ENCODE results near the gene FOSL1.

FOSL1 gene

DNA sequence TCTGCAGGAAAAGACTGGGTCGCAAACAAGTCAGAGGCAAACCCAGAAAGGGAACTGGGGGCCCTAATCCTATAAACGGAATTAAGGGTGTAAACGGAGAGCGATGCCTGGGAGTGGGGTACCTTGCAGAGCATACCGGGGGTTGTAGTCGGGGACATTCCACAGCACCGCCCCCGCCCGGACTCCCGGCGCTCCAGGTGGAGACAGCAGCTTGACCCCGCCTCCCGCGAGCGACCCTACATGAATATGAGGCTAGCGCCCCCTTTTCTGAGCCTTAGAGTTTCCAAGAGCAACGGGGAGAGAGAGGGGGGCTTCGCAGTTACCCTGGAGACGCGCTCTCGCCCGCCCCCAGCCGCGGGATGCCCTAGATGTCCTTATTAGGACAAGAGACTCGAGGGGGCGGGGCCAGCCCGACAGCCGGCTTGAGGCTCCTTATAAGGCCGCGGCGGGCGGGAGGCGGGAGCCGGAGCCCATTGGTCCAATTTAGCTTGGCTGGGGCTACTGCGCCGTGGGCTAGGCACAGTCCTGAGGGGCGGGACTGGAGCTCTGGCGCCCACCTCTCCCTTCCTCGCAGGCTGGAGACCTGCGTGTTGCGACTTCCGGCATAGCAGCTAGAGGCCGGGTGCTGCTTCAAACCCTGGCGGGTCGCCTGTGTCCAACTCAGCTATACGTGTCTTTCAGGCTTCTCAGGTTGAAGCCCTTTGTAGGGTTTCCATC lies 40.9 kb downstream of the FOSL1 start:
- peak overlapping the region; percentile 97 for H3K9ac ChIP-seq (ENCODE audit: low read length)
- no peaks in the 10 kb centered on the region for H3K27me3 ChIP-seq (ENCODE audit: low read length)
- no peaks in the 10 kb centered on the region for H3K9me2 ChIP-seq (replicated peaks; ENCODE audit: insufficient read depth, low read length)
- peak overlapping the region; percentile 65 for H3K4me3 ChIP-seq (ENCODE audit: insufficient read depth, low read length, poor library complexity, severe bottlenecking)
- H3K36me3 ChIP-seq (ENCODE audit: low read length) = peaks cover 23% of the 10 kb centered on the region
- H2AFZ ChIP-seq (ENCODE audit: low read depth, low read length, severe bottlenecking) = peak overlapping the region; percentile 21
- H3K27ac ChIP-seq (ENCODE audit: low read depth, low read length) = peak overlapping the region; percentile 90
- peaks cover 45% of the 10 kb centered on the region for H3K79me2 ChIP-seq (ENCODE audit: insufficient read depth, low read length)
- no peak for TF ChIP-seq CTCF (IDR thresholded peaks at IDR 0.05; ENCODE audit: insufficient read depth, low read length, poor library complexity, severe bottlenecking)
- no peak for TF ChIP-seq EZH2phosphoT487 (conservative IDR thresholded peaks at IDR 0.05; ENCODE audit: low read length)
- peaks cover 16% of the 10 kb centered on the region for H4K20me1 ChIP-seq (ENCODE audit: low read depth, low read length)
- H3F3A ChIP-seq (ENCODE audit: insufficient read depth) = peaks cover 16% of the 10 kb centered on the region
- peak overlapping the region; percentile 94 for H3K4me2 ChIP-seq (ENCODE audit: low read depth, low read length, poor library complexity, severe bottlenecking)
- H3K9me3 ChIP-seq (ENCODE audit: insufficient read depth, low read length) = no peaks in the 10 kb centered on the region

GRCh38 chr11:65858681-65859087 lies 41.5 kb downstream of the FOSL1 start:
- Histone ChIP-seq H4K20me1 (ENCODE audit: low read depth, low read length) (peaks cover 16% of the 10 kb centered on the region), H3K4me3 (ENCODE audit: insufficient read depth, low read length, poor library complexity, severe bottlenecking) (peak overlapping the region; percentile 65), H3K9me2 (replicated peaks; ENCODE audit: insufficient read depth, low read length) (no peaks in the 10 kb centered on the region), H2AFZ (ENCODE audit: low read depth, low read length, severe bottlenecking) (peak overlapping the region; percentile 42), H3K27me3 (ENCODE audit: low read length) (no peaks in the 10 kb centered on the region), H3F3A (ENCODE audit: insufficient read depth) (peaks cover 21% of the 10 kb centered on the region), H3K27ac (ENCODE audit: low read depth, low read length) (peak overlapping the region; percentile 90), H3K4me2 (ENCODE audit: low read depth, low read length, poor library complexity, severe bottlenecking) (peak overlapping the region; percentile 94), H3K36me3 (ENCODE audit: low read length) (peaks cover 24% of the 10 kb centered on the region), H3K79me2 (ENCODE audit: insufficient read depth, low read length) (peaks cover 45% of the 10 kb centered on the region), H3K9ac (ENCODE audit: low read length) (peak overlapping the region; percentile 97), H3K9me3 (ENCODE audit: insufficient read depth, low read length) (no peaks in the 10 kb centered on the region)
- no peak for TF ChIP-seq EZH2phosphoT487 (conservative IDR thresholded peaks at IDR 0.05; ENCODE audit: low read length)
- no peak for TF ChIP-seq CTCF (IDR thresholded peaks at IDR 0.05; ENCODE audit: insufficient read depth, low read length, poor library complexity, severe bottlenecking)

DNA sequence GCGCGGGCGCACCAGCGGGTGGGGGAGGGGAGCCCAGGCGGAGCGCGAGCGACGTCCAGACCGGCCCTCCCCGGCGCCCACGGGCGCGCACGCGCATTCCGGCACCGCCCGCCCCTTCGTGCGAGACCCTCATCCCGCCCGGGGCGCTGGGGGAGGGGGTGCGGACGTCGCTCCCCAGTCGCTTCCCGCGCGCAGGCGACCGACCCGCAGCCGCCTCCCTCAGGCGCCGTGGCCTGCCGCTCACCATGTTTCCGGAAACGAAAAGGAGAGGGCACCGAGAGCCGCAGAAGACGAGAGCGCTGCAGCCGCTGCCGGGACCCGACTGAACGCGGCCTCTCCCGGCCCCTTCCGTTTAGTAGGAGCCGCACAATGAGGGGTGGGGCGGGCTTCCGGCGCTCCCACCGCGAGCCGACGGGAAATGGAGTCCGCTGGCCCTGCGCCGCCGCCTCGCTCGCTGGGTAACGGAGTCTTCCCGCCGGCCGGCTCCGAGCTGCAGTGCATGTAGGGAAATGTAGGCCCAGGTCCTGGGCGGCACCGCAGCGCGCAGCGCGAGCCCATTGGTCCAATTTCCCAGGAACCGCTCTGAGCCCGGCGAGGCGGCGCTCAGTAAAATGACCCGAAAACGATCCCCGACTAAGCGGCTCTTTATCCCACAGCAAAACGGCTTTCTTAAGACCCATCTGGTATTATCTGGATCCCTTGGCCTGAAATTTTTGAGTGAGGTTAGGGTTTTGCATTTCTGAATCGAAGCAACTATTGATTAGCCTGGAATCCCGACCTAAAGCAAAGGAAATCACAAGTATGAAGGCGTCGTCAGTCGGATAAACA lies 42.1 kb downstream of the FOSL1 start, which contains the start of gene CFL1:
CFL1 (minus strand) TSS at position 328 of the 828 bp plus-strand sequence; CDS start at position 247, 81 bp downstream.
- H3K4me2 ChIP-seq (ENCODE audit: low read depth, low read length, poor library complexity, severe bottlenecking) = peak within 1 kb of the TSS; percentile 94
- H3K36me3 ChIP-seq (ENCODE audit: low read length) = peaks cover 24% of the 10 kb centered on the region
- H2AFZ ChIP-seq (ENCODE audit: low read depth, low read length, severe bottlenecking) = peak within 1 kb of the TSS; percentile 42
- H3K27me3 ChIP-seq (ENCODE audit: low read length) = no peaks in the 10 kb centered on the region
- H3K9ac ChIP-seq (ENCODE audit: low read length) = peak within 1 kb of the TSS; percentile 97
- peaks cover 16% of the 10 kb centered on the region for H4K20me1 ChIP-seq (ENCODE audit: low read depth, low read length)
- H3F3A ChIP-seq (ENCODE audit: insufficient read depth) = peaks cover 27% of the 10 kb centered on the region
- peak within 1 kb of the TSS; percentile 66 for H3K4me3 ChIP-seq (ENCODE audit: insufficient read depth, low read length, poor library complexity, severe bottlenecking)
- H3K79me2 ChIP-seq (ENCODE audit: insufficient read depth, low read length) = peaks cover 45% of the 10 kb centered on the region
- no peaks in the 10 kb centered on the region for H3K9me3 ChIP-seq (ENCODE audit: insufficient read depth, low read length)
- H3K27ac ChIP-seq (ENCODE audit: low read depth, low read length) = peak within 1 kb of the TSS; percentile 90
- H3K9me2 ChIP-seq (replicated peaks; ENCODE audit: insufficient read depth, low read length) = no peaks in the 10 kb centered on the region
- TF ChIP-seq CTCF (IDR thresholded peaks at IDR 0.05; ENCODE audit: insufficient read depth, low read length, poor library complexity, severe bottlenecking) (no peak), EZH2phosphoT487 (conservative IDR thresholded peaks at IDR 0.05; ENCODE audit: low read length) (no peak)
